ENCODE results near the gene PDXDC1. TPM values are rescaled to one million over a fixed set of nuclear protein-coding genes. Genes with fewer than 3 reads are reported as not detected.
"Not testable (repeated sequence)": the region's sequence is repeated elsewhere in the genome, so short reads cannot be mapped to it uniquely, and the experiment has no call there.

The PDXDC1 gene
- total and polyA plus RNA-seq, 9 of the 15 experiments (the other 6 are each of a cell fraction or from before 2014, with no cell fraction given) = 5.1 to 95.4 (median 45.8) TPM

- TF ChIP-seq HNRNPLL (IDR thresholded peaks at IDR 0.05; ENCODE audit: low read depth, low read length, poor library complexity, severe bottlenecking) (peak; percentile 61), BHLHE40 (IDR thresholded peaks at IDR 0.05; ENCODE audit: low read length) (peak; percentile 91), MYC (IDR thresholded peaks at IDR 0.05; ENCODE audit: low read depth, low read length) (peak; percentile 88; the same call in 1 of the 2 replicates), ARNT (IDR thresholded peaks at IDR 0.05) (0 out of 4 replicates have a peak, but pooled peaks of 1 of the 2 experiments have one; percentile 24), MTA3 (IDR thresholded peaks at IDR 0.05; ENCODE audit: borderline replicate concordance) (peak; percentile 65; the same call in 1 of the 2 replicates), CHD2 (IDR thresholded peaks at IDR 0.05; ENCODE audit: low read depth, low read length) (peak; percentile 18; the same call in 1 of the 2 replicates), ESRRA (IDR thresholded peaks at IDR 0.05; ENCODE audit: borderline replicate concordance, low read depth) (peak; percentile 63; the same call in 1 of the 2 replicates), YY1 (IDR thresholded peaks at IDR 0.05; ENCODE audit: borderline replicate concordance in 1 of 3, control insufficient read depth in 1 of 3, extremely low read depth in 1 of 3, insufficient read depth in 3 of 3, insufficient read length in 1 of 3, insufficient replicate concordance in 2 of 3, low read depth in 1 of 3, low read length in 2 of 3) (peak; percentile 59 to 85 (median 78)), JUN (CRISPR knock-in tag; IDR thresholded peaks at IDR 0.05; ENCODE audit: borderline replicate concordance) (peak; percentile 35; the same call in 1 of the 2 replicates), GABPB1 (CRISPR knock-in tag; IDR thresholded peaks at IDR 0.05) (peak; percentile 94), CBX1 (IDR thresholded peaks at IDR 0.05; ENCODE audit: low read depth) (peak; percentile 68; the same call in 1 of the 2 replicates), ZNF282 (CRISPR knock-in tag; IDR thresholded peaks at IDR 0.05) (0 out of 2 replicates have a peak, but pooled peaks have one; percentile 71), HMGN3 (IDR thresholded peaks at IDR 0.05; ENCODE audit: borderline replicate concordance, extremely low read depth, insufficient read length, low read depth, low read length) (peak; percentile 63), POLR2AphosphoS5 (IDR thresholded peaks at IDR 0.05; ENCODE audit: control insufficient read depth, insufficient read depth, low read depth, low read length) (peak; percentile 85), CTBP1 (IDR thresholded peaks at IDR 0.05; ENCODE audit: borderline replicate concordance) (peak; percentile 76)
- not testable (repeated sequence) for TF ChIP-seq MYC (CRISPR knock-in tag; IDR thresholded peaks at IDR 0.05; ENCODE audit: borderline replicate concordance, low read depth); JUN (IDR thresholded peaks at IDR 0.05; ENCODE audit: borderline replicate concordance, low read depth, low read length)
Measured at GRCh38 chr16:15093955-15094827, 119.4 kb downstream of the PDXDC1 start, which contains the start of gene RRN3 (continued).

All from K562 (cell line).